HepG2 (cell line): ENCODE results near the gene IL1R1. TPM values are rescaled to one million over a fixed set of nuclear protein-coding genes. Genes with fewer than 3 reads are reported as not detected.
A peak's percentile ranks its signal among the peaks of the same experiment; 100 is the strongest.

Experiments
- ATAC-seq: fragments of 200-7000 bp; cut with Tn5 transposase; 3 replicates; pipeline ENCODE4 v1.9.1; 2020; ENCODE audit warnings: mild to moderate bottlenecking, moderate library complexity
- BruUV-seq: library from RNA; stranded (reverse); fragments of 400-500 nt; replicated peaks from 2 replicates; lab custom pipeline; 2021; lab: Mats Ljungman, UMichigan
- CTCF ChIA-PET: fragments of 300-600 bp; formaldehyde crosslinking; extraction: SDS; loops from one replicate; lab custom pipeline; 2021; ENCODE audit warnings: low total read pairs, inconsistent platforms, low intra/inter-chr PET ratio; lab: Yijun Ruan, JAX
- POLR2A ChIA-PET: fragments of 350-600 bp; sonication (Branson Sonifier 250); formaldehyde crosslinking; loops from one replicate; lab custom pipeline; 2020; ENCODE audit warnings: antibody characterized with exemption, inconsistent platforms; lab: Yijun Ruan, JAX
- DNase-seq: peaks from one replicate; pipeline ENCODE4 v3.0.0-alpha.2; 2015; ENCODE audit warnings: low spot score
- FAIRE-seq: peaks from 3 replicates; lab custom pipeline; 2011; peaks lifted over from hg19 to GRCh38; lab: Jason Lieb, UNC
- H2AFZ ChIP-seq: one replicate; pipeline ENCODE4 v1.6.1; 2011; ENCODE audit warnings: low read length, inconsistent platforms
- H3K27ac ChIP-seq: fragments of 300-600 bp; 3 replicates; pipeline ENCODE4 v1.8.0; 2011; ENCODE audit warnings: mixed run types, mild to moderate bottlenecking, mixed read lengths, low read length, inconsistent platforms; ENCODE audit not compliant: insufficient read depth; ENCODE audit errors: extremely low read length
- H3K27me3 ChIP-seq, 2 experiments: fragments of 200-600 bp in 1 of 2; 2 replicates in 1 of 2; 3 replicates in 1 of 2; pipeline versions ENCODE4 v1.6.0 to v1.8.0; 2011; ENCODE audit warnings: low read length in 2 of 2, mild to moderate bottlenecking in 2 of 2, moderate library complexity in 2 of 2, inconsistent platforms in 1 of 2; ENCODE audit not compliant: insufficient read depth in 2 of 2, control insufficient read depth in 1 of 2
- H3K36me3 ChIP-seq, 2 experiments: fragments of 200-600 bp in 1 of 2; replicated peaks in 1 of 2; 2 replicates in 1 of 2; 3 replicates in 1 of 2; pipeline versions ENCODE4 v1.5.1 to v1.8.0; 2011; ENCODE audit warnings: low read length in 2 of 2, inconsistent platforms in 1 of 2; ENCODE audit not compliant: insufficient read depth in 2 of 2, control insufficient read depth in 1 of 2
- H3K4me1 ChIP-seq: 2 replicates; pipeline ENCODE4 v1.5.1; 2012; ENCODE audit warnings: low read length, inconsistent platforms; ENCODE audit not compliant: insufficient read depth
- H3K4me2 ChIP-seq: 2 replicates; pipeline ENCODE4 v1.6.0; 2011; ENCODE audit warnings: low read depth, low read length, inconsistent platforms
- H3K4me3 ChIP-seq, 3 experiments: fragments of 200-600 bp in 1 of 3; sonication (generic), shearing (Covaris generic) in 1 of 3; replicated peaks in 1 of 3; 2 replicates each; pipeline ENCODE4 v1.5.1; 2011 to 2016; ENCODE audit warnings: low read length in 3 of 3, inconsistent platforms in 2 of 3, low read depth in 2 of 3, mild to moderate bottlenecking in 2 of 3, control low read depth in 1 of 3, mixed read lengths in 1 of 3; ENCODE audit not compliant: insufficient read depth in 1 of 3
- H3K79me2 ChIP-seq: one replicate; pipeline ENCODE4 v1.6.1; 2011; ENCODE audit warnings: low read length, inconsistent platforms; ENCODE audit not compliant: insufficient read depth
- H3K9ac ChIP-seq: 2 replicates; pipeline ENCODE4 v1.6.0; 2011; ENCODE audit warnings: mild to moderate bottlenecking, low read depth, low read length, inconsistent platforms; ENCODE audit not compliant: insufficient read depth
- H3K9me3 ChIP-seq: 2 replicates; pipeline ENCODE4 v1.5.1; 2012; ENCODE audit warnings: mild to moderate bottlenecking, low read length
- H4K20me1 ChIP-seq: 2 replicates; pipeline ENCODE4 v1.6.0; 2011; ENCODE audit warnings: inconsistent platforms, mild to moderate bottlenecking, low read length, moderate library complexity; ENCODE audit not compliant: insufficient read depth
- AFF4 ChIP-seq: sonication (generic); formaldehyde crosslinking; IDR thresholded peaks from 2 replicates; pipeline ENCODE4 v1.4.0; 2020; ENCODE audit warnings: missing genetic modification reagents
- ARID2 ChIP-seq: sonication (generic); formaldehyde crosslinking; IDR thresholded peaks from 2 replicates; pipeline ENCODE4 v1.8.1; 2022; ENCODE audit warnings: mild to moderate bottlenecking, missing genetic modification reagents, borderline replicate concordance
- CENPX ChIP-seq: sonication (generic); formaldehyde crosslinking; IDR thresholded peaks from 2 replicates; pipeline ENCODE4 v1.9.0; 2021; ENCODE audit warnings: mild to moderate bottlenecking, missing genetic modification reagents, moderate library complexity
- GABPB1 ChIP-seq: IDR thresholded peaks from 2 replicates; pipeline ENCODE4 v1.6.1; 2016; ENCODE audit warnings: mild to moderate bottlenecking, missing genetic modification reagents, moderate library complexity, missing compliant biosample characterization
- SOX13 ChIP-seq, 3 experiments: fragments of 450-650 bp in 1 of 3; sonication (generic) in 1 of 3; formaldehyde crosslinking in 1 of 3; IDR thresholded peaks in 2 of 3; conservative IDR thresholded peaks in 1 of 3; 2 replicates each; pipeline versions ENCODE4 v1.5.0 to v1.6.1; 2016 to 2020; ENCODE audit warnings: antibody characterized with exemption in 1 of 3, mild to moderate bottlenecking in 1 of 3, missing compliant biosample characterization in 1 of 3, missing genetic modification reagents in 1 of 3, moderate library complexity in 1 of 3
- ZBTB33 ChIP-seq: sonication (generic); formaldehyde crosslinking; IDR thresholded peaks from 2 replicates; pipeline ENCODE4 v1.4.0; 2020; ENCODE audit warnings: missing genetic modification reagents
- ZBTB4 ChIP-seq: sonication (generic); formaldehyde crosslinking; IDR thresholded peaks from 2 replicates; pipeline ENCODE4 v1.4.0; 2020; ENCODE audit warnings: missing genetic modification reagents, mild to moderate bottlenecking, borderline replicate concordance
- ZMYM2 ChIP-seq: sonication (generic); formaldehyde crosslinking; IDR thresholded peaks from 2 replicates; pipeline ENCODE4 v1.8.0; 2022; ENCODE audit warnings: mild to moderate bottlenecking, missing genetic modification reagents
- ZNF235 ChIP-seq: sonication (generic); formaldehyde crosslinking; IDR thresholded peaks from 2 replicates; pipeline ENCODE4 v1.8.1; 2023; ENCODE audit warnings: mild to moderate bottlenecking, missing genetic modification reagents, borderline replicate concordance
- WGBS: methylation state at CpG from one replicate; pipeline ENCODE4 v1.1.6; 2017; ENCODE audit warnings: low lambda C conversion rate; 5-methylcytosine and 5-hydroxymethylcytosine counted together
- in situ Hi-C: cut with HindIII; loops from 2 replicates; pipeline ENCODE4 v1.10.0; 2017; ENCODE audit warnings: low pct_unique_long_range_greater_than_20kb; ENCODE audit not compliant: extremely low pct_ligation_motif_present
- intact Hi-C: fragments of 100-400 bp; cut with micrococcal nuclease; formaldehyde crosslinking; loops from one replicate; pipeline ENCODE4 v1.10.0; 2022; ENCODE audit not compliant: unreplicated experiment
- polyA plus RNA-seq, 8 experiments: library from polyadenylated mRNA; depleted of rRNA in 3 of 8; stranded (reverse) in 7 of 8; unstranded in 1 of 8; fragments of >200 nt; fragmentation: Illumina TruSeq in 4 of 8; extraction: Trizol in 4 of 8; gene quantifications; 2 replicates each; pipeline versions ENCODE4 v1.2.1 to v1.2.3, GENCODE V29; 2011 to 2016; ENCODE audit warnings: low read depth in 4 of 8, missing spikeins in 1 of 8, mixed read lengths in 1 of 8; ENCODE audit not compliant: insufficient read depth in 1 of 8
- total RNA-seq, 5 experiments: library from RNA; depleted of rRNA; stranded (reverse); fragments of >200 nt; fragmentation: Illumina TruSeq; extraction: Trizol; gene quantifications; 2 replicates each; pipeline ENCODE4 v1.2.3, GENCODE V29; 2016; ENCODE audit warnings: low read depth in 1 of 5

Gene IL1R1
- total and polyA plus RNA-seq, 2 of the 13 experiments (the other 11 are each of a cell fraction or from before 2014, with no cell fraction given) = 38.0 to 93.1 TPM

- TF ChIP-seq AFF4 (CRISPR knock-in tag) (no peak), ZNF235 (CRISPR knock-in tag) (no peak), ZBTB33 (CRISPR knock-in tag) (0 out of 2 replicates have a peak, but pooled peaks have one; percentile 35)
These were observed 45.1 kb downstream of the IL1R1 start (continued) for GRCh38 chr2:102187496-102188150.

GRCh38 chr2:102190430-102191107 is 48.0 kb downstream of the IL1R1 start:
- Histone ChIP-seq H4K20me1 (no peaks in the 10 kb centered on the region), H3K9me3 (no peaks in the 10 kb centered on the region), H3K4me3 (no peak overlapping the region), H3K9ac (no peak overlapping the region), H3K79me2 (no peaks in the 10 kb centered on the region), H3K36me3 (no peaks in the 10 kb centered on the region), H2AFZ (peak overlapping the region; percentile 18), H3K27ac (peak overlapping the region; percentile 22), H3K4me2 (peak overlapping the region; percentile 42), H3K27me3 (no peaks in the 10 kb centered on the region), H3K4me1 (peaks cover 37% of the 10 kb centered on the region)
- no TSS peak for BruUV-seq
- FAIRE-seq = peak; percentile 72
- ChIA-PET CTCF (no interaction called here), POLR2A (interaction anchor here (1.0 kb wide), 1 partner anchor 50 kb away, joined by 3 read pairs; no protein-coding TSS in a partner anchor)
- peak; percentile 87 for DNase-seq
- intact Hi-C loops (no loop called here), in situ Hi-C loops (no loop called here)
- ATAC-seq = peak; percentile 89
- WGBS = 47% methylated on average over 10 of the region's 10 CpGs
- TF ChIP-seq SOX13 (IDR thresholded peaks at IDR 0.05) (no peak), SOX13 (CRISPR knock-in tag; conservative IDR thresholded peaks at IDR 0.05 in 1 of 2, IDR thresholded peaks at IDR 0.05 in 1 of 2) (peak in 1 of 2 experiments; percentile 59; a peak in 1 of 4 replicates), ZBTB4 (CRISPR knock-in tag) (no peak), ARID2 (CRISPR knock-in tag) (peak; percentile 57; the same call in 1 of the 2 replicates), GABPB1 (CRISPR knock-in tag) (no peak), ZMYM2 (CRISPR knock-in tag) (0 out of 2 replicates have a peak, but pooled peaks have one; percentile 45), CENPX (CRISPR knock-in tag) (no peak)
